Activated CD8-positive, alpha-beta memory T cell treated with anti-CD3 and anti-CD28 coated beads for 36 hours (primary cell): ENCODE results near the gene RAD51B. TPM values are rescaled to one million over a fixed set of nuclear protein-coding genes. Genes with fewer than 3 reads are reported as not detected.
"Not testable (repeated sequence)": the region's sequence is repeated elsewhere in the genome, so short reads cannot be mapped to it uniquely, and the experiment has no call there.

Experiments used
- CTCF ChIA-PET: fragments of 350-600 bp; sonication (Branson Sonifier 250); formaldehyde crosslinking; loops from one replicate; lab custom pipeline; 2021; ENCODE audit warnings: antibody characterized with exemption; lab: Charles Lee
- POLR2A ChIA-PET: fragments of 350-600 bp; sonication (Branson Sonifier 250); formaldehyde crosslinking; loops from one replicate; lab custom pipeline; 2021; ENCODE audit warnings: antibody characterized with exemption; lab: Charles Lee
- total RNA-seq, 2 experiments: library from RNA; stranded (reverse); gene quantifications; one replicate each; pipeline ENCODE4 v1.2.3, GENCODE V29; 2021

RAD51B gene
- total RNA-seq, 2 experiments from 2014 or later = 25.0 to 26.0 TPM

DNA sequence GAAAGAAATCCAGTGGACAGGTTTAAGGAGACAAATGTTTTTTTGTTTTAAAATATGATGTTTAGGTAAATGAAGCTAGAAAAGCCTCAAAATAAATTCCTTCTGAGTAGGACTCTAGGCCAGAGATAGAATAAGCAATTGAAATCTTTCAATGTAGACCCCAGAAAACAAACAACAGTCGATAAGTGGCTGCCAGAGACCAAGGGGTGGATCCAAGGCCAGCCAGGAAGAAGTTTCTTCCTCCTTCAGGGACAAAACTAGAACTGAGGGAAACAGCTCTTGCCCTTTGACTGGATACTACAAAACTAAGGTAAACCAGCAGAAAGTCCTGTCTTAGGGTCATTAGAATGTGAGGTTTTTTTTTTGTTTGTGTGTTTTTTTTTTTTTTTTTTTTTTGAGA is 481.6 kb downstream of the RAD51B start:
- ChIA-PET CTCF (interaction anchor here (0.7 kb wide), 1 partner anchor 459 kb away, joined by 3 read pairs; no protein-coding TSS in a partner anchor), POLR2A (interaction anchor here (0.7 kb wide), 1 partner anchor 167 kb away, joined by 14 read pairs; no protein-coding TSS in a partner anchor)

DNA sequence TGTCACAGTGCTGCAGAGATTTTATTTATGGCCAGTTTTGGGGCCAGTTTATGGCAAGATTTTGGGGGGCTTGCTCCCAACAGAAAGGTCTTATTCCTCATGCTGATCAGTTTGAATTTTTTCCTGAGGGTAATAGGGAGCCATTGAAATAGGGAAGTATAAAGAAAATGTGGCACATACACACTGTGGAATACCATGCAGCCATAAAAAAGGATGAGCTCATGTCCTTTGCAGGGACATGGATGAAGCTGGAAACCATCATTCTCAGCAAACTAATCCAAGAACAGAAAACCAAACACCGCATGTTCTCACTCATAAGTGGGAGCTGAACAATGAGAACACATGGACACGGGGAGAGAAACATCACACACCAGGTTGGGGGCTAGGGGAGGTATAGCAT is 483.4 kb downstream of the RAD51B start:
- POLR2A ChIA-PET = not testable (repeated sequence)

DNA sequence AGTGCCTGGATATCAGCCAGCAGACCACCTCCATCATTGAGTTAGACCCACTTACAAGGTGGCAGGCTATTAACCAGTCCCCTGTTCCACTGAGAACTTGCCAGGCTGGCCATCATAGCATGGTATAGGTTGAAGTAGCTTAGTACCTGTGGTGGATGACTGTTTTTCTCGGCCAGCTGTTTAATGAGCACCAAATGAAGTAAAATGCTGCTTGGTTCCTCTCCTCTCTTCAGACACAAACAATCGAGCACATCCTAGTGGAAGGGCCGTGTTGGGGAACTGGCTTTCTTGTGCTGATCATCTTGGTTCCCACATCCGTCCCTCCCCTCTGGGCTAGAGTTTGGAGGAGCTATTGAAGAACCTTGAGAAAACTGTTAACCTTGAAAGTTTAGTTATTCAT is 486.2 kb downstream of the RAD51B start:
- ChIA-PET POLR2A (no interaction called here), CTCF (interaction anchor here (1.2 kb wide), 1 partner anchor 16 kb away, joined by 3 read pairs; no protein-coding TSS in a partner anchor)

More for the DNA sequence above, 483.4 kb downstream of the RAD51B start:
- CTCF ChIA-PET = not testable (repeated sequence)

DNA sequence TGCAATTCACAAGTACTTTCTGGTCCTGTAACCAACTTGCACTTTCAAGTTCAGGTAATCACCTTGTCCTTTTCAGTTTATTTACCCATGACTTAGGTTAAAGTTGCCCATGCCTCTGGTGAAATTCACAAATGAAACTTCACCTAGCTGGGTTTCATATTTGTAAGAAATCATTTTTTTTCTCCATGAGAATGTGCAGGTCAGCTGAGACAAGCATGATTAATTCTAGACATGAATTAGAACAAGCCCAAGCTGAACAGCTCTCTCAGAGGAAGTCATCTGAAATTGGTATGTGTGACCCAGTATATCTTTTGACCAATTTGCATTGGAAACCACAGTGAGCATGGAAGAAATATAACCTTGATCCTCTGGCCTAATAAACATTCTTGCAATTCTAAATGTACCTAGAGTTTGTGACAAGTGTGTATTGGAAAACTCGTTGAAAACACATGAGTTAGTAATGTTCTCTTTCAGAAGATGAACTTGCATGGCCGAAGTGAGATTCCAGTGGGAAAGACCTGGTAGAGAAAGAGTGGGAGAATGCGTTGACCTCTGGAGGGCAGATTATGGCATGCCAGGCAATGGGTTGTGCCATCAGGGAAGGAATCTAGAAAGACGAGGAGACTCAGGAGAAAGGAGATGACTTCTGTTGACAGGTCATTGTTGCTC is 486.8 kb downstream of the RAD51B start:
- CTCF ChIA-PET = interaction anchor here (1.2 kb wide), 1 partner anchor 16 kb away, joined by 3 read pairs; no protein-coding TSS in a partner anchor
- POLR2A ChIA-PET = no interaction called here

DNA sequence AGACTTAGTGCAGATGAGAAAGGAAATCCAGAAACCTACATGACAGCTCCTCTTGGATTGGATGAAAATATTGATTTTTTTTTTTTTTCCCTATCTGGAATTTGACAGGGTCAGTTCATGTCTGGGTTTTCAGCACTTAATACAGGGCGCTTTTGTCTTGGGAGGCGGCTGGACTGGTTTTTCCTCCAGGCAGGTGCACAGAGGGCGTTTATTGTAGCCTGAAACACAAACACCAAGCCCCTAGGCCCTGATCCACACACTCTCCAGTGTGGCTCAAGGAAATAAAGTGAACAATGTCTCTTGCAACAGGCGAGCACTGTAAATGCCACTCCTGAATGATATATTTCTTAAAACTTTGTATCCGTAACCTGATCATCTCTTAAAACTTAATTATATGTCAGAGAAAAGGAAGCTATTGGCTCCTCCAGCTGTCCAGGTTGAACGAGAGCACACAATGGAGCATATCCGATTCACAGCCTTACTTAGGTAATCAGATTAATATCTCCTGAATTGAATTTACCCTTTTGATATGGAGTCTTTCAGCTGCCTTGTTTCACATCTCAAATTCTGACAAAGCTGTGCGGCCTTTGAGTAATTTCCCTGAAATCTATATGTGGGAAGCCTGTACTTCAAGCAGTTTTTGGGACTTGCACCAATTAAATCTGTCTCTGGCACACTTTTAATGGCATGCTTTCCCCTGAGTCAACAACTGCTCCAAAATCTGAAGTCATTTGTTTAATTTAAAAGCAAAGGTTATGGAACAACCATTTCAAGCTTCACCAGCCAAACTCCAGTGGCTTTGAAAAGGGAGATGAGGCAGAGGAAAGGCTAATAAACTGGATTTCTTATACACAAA is 487.6 kb downstream of the RAD51B start:
- POLR2A ChIA-PET = no interaction called here
- CTCF ChIA-PET = interaction anchor here (1.2 kb wide), 1 partner anchor 15 kb away, joined by 3 read pairs; no protein-coding TSS in a partner anchor

DNA sequence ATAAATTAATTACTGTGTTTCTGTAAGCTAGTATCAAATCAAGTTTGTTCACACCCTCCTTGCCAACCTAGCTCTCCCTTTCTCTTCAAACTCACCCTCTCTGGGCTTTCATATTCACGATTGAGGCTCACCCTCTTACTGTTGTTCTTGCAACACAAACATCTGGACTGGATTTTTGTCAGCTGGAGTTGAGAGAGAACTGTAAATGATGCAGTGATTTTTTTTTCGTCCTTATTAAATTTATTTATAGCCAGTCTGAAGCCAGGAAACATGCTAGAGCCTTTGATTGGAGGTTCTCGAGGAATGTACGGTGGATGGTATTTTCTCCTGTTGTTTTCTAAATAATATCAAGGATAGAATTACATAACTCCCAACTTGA is 488.2 kb downstream of the RAD51B start:
- ChIA-PET CTCF (no interaction called here), POLR2A (no interaction called here)

DNA sequence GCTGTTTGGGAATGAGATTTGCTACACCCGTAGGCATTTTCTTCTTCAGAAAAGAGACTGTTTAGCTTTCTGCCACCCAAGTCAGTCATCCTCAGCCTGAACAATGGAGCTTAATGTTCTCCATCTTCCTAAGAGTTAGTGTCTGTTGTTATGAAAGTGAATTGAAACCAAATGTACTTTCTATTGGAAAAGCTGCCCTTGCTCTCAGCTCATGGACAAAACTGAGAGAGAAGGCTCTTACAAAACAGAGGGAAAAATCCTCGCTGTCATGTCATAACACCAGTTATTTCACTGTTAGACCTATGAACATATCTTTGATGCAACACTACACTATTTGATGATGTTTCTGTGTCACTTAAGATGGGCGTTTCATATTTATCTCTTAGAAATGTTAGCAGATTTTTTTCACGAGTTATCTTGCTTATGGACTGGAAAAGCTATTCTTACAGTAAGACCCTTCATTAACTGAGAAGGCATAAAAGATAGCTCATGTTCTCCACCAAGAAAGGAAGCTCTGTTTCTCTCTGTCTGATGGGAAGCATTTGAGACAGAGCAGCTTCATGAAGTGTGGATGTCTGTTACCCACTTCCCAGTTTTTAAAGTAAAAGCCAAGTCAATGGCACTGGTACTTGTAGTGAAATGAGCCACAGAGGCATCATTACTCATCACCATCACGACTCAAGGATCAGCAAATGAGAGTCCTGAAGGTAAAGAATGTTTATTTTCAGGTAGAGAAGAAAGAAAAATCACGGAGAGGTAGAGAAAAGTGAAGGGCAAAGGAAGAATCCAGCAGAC is 489.3 kb downstream of the RAD51B start:
- CTCF ChIA-PET = interaction anchor here (0.6 kb wide), 1 partner anchor 148 kb away, joined by 5 read pairs; no protein-coding TSS in a partner anchor
- POLR2A ChIA-PET = no interaction called here

DNA sequence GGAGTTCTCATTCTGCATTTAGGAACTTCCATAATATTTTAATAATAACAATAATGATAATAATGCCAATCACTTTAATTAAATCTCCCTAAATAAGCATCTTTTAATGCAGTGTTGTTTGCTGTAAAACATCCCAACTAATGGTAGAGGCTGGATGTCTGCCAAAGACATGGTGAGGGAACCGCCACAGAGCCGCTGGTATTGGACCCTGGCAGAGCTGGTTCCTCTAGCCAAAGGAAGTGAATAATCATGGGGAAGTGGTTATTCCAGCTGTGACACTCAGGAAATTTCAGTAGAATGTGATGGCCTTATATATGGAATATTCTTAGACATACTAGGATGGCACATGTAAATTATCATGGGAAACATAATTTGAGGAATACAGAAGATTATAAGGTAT is 490.0 kb downstream of the RAD51B start:
- POLR2A ChIA-PET = no interaction called here
- CTCF ChIA-PET = no interaction called here

DNA sequence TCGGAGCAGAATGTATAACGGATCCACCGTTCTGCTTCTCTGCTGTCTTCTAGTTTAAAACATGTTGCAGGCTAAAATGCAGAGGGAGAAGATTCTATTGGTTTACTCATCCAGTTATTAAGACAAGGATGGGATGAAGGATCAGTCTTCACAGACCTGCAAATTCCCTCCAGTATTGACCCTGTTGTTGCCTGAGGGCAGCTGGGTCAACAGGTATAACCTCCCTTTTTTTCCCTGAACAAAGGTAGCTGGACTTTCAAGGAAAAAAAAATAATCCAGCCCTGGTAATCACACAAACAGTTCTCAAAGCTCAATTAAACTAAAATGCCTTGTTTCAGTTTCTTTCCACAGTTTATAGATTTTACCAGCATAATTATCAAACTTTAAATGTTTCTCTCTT is 492.7 kb downstream of the RAD51B start:
- POLR2A ChIA-PET = no interaction called here
- CTCF ChIA-PET = interaction anchor here (0.6 kb wide), 1 partner anchor 33 kb away, joined by 4 read pairs; no protein-coding TSS in a partner anchor

DNA sequence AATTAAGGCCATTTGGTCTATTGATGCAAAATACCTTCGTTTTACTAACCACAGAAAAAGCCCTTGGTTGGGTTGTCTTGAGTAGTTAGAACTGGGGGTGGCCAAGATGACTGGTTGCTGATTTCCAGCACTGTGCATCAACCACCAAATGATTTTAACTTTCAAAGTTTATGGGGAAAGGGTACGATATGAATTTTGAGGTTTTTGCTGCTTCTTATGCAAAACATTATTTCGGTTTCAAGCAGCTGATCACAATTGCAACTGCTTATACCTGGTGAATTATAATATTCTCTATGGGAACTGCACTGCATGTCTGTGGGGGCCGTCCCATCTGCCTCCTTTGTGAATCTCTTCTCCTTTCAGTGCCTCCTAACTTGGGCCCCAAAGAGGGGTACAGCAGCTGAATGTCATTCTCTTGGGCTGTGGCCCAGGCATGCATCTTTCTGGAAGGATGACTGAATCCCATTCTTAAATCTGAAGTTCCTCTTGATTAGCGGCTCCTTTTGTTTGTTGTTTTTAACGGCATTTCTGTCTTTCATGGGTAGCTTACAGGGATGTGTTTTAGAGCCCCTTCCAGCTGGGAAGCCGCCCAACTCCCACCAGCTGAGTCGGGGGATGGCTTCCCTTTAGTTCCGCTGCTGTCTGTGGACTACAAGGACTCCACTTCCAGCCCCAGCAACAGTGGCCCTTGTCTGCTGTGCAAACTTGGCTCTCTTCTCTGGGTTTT is 493.5 kb downstream of the RAD51B start:
- CTCF ChIA-PET = interaction anchor here (0.6 to 1.6 kb wide), 2 partner anchors 9 to 32 kb away, joined by 3 to 4 read pairs; no protein-coding TSS in a partner anchor
- POLR2A ChIA-PET = no interaction called here

DNA sequence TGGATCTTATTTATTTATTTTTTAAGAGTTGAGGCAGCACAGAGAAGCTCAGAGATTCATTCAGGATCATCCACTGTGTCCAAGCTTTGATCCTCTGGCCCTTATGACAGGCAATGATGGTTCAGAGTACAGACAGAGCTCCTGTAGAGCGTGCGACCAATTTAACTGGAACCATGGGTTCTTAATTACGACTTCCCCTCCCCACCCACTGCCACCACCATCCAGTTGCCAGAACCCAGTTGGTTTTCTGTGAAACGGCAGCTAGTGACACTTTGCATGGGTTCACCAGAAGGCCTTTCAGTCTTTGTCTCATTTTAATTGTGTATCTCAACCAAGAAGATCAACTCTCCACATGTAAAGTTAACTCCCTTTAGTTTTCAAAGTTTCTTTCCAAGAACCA is 495.1 kb downstream of the RAD51B start:
- POLR2A ChIA-PET = no interaction called here
- CTCF ChIA-PET = no interaction called here

DNA sequence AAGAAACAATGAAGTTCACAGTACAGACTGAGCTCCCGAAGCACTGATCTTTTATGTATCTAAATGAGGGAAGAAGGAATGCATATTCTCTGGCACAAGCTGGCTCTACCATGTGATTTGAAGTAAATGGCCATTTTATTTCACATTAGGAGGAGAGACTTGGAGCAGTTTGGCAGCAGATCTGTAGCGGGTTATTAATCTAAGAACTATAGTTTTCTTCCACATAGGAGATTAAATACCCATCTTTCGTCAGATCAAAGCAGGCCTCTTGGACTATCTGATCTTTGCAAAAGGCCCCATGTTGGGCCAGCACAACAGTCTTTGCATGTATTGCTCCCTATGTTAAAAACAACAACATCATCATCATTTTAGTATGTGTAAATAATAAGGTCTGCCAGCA is 495.5 kb downstream of the RAD51B start:
- ChIA-PET CTCF (no interaction called here), POLR2A (no interaction called here)

DNA sequence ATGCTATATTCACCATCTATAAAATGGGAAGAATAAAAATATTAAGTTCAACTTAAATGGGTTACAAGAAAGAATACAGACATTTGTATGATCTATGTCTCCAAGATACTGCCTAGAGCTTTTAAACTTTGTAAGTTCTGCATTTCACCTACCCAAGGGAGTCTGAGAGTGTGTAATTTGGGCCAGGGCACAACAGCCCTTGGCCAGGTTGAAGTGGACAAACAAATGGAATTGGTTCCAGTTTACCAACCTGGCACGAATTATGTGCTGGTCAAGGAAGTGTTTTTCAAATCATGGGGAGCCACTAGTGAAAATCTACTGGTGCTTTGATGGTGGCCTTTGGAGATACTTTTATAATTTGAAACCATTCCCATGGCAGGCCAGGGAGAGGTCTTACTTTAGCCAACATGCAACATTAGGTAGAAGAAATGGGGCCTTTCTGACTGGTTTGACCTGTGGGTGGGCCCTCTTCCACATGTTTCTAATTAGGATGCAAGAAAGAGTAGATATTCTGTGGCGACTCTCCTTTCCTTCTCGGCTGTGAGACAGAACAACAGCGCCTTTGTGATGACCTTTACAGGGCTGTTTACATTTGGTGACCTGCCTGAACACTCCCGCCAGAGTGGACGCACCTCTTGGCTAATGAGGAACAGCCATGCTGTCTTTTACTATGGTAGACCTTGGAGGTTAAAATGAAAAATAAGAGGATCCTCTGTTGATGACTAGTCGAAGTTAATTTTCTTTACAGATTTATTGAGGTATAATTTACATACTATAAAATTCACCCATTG is 496.7 kb downstream of the RAD51B start:
- ChIA-PET CTCF (no interaction called here), POLR2A (no interaction called here)

DNA sequence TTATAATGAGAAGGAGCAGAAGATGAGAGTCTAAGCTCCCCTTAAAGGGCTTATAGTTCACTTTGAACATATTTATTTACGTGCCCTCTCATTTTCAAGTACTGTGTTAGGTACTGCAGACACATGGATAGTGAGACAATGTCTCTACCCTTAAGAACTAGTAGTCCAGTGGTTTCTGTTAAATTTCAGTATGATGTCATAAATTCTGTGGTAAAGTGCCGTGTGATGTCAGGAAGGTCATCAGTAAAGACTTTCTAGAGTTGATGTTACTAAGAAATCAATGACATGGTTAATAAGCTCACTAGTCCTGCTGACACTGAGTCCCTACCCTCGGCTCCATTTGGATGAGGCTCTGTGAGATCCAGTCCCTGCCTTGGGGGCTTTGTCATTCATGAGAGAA is 497.7 kb downstream of the RAD51B start:
- POLR2A ChIA-PET = no interaction called here
- CTCF ChIA-PET = no interaction called here

DNA sequence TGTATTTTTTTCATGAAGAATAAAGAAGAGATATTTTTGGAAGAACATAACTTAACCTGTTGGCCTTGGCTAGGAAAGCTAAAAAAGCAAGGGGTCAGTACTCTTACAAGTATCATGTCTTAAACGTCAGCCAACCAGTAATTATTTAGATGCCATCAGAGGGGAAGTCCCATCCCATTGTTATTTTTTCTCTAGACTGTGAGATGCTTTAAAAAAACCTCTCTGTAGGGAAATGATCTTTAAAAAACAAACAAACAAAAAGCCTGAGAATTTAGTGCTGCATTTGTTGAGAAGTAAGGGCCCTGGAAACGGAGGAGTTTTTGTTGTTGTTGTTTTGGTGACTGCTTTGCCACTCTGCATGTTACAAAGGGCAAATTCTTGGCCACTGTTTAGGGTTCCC is 499.2 kb downstream of the RAD51B start:
- ChIA-PET CTCF (no interaction called here), POLR2A (no interaction called here)

DNA sequence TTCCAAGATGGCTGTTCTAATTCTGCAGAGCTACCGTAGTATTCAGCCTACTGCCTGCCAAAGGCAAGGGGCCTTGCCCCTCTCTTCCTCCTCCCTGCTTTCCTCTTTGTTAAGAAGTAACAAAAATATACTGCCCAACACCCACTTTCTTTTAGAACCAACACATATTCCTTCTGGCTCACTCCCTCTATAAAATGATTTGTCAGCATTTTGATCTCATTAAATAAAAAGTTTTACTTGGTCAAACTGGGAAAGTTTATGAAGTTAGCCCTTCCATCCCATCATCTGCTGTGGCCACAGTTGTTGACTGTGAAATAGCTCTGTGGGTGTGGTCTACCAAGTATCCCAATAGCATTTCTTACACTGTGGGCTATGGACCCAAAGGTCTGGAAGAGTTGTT is 500.9 kb downstream of the RAD51B start:
- ChIA-PET POLR2A (no interaction called here), CTCF (no interaction called here)

DNA sequence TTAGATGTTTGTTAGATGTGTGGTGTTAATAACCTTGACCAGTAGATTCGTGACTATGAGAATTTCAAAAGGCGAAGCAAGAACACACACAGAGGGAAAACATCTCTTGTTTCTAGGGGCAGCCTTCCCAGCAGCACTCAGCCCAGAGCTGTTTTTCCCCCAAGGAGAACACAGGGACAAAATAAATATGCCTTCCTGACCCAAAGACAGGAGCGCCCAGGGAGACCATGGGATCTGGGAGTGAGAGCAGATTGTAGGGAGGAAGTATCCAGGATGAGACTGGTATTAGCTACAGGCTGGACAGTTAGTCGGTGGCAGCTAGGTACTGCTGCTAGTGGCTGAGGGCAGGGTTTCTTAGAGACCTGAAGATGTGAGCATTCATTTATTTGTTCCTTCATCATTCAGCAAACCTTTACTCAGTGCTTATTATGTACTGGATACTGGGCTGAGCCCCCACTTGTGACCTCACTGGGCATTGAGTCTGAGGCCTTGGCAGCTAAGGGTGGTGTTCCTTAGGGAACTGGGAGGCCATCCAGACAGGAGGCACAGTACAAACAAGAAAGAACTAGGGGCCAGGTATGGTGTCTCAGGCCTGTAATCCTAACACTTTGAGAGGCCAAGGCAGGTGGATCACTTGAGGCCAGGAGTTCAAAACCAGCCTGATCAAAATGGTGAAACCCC is 503.5 kb downstream of the RAD51B start:
- CTCF ChIA-PET = interaction anchor here (0.9 kb wide), 1 partner anchor 10 kb away, joined by 3 read pairs; no protein-coding TSS in a partner anchor
- POLR2A ChIA-PET = no interaction called here
